Stimulated activated CD8-positive, alpha-beta memory T cell treated with anti-CD3 and anti-CD28 coated beads, Interleukin-2, amount 100 ng/mL, for 1 hour (primary cell): ENCODE results near the gene CTBP1.

ENCODE experiments used
- DNase-seq, 2 donors: peaks; one replicate each; pipeline ENCODE4 v3.0.0-alpha.2; 2020; ENCODE audit warnings: low read depth in 2 of 2

The CTBP1 gene

GRCh38 chr4:1175635-1176229 is 73.2 kb downstream of the CTBP1 start:
- DNase-seq: no peak

GRCh38 chr4:1174941-1175634 is 73.8 kb downstream of the CTBP1 start:
- no peak for DNase-seq

GRCh38 chr4:1172971-1173757 is 75.8 kb downstream of the CTBP1 start:
- DNase-seq: no peak

- DNase-seq: no peak
Measured at GRCh38 chr4:1172228-1172851, 76.6 kb downstream of the CTBP1 start, which contains the start of gene SPON2. SPON2 (minus strand) TSS chr4:1172583.

- peak in 1 of 2 donors; percentile 25 for DNase-seq
Measured at GRCh38 chr4:1171311-1172227, 77.4 kb downstream of the CTBP1 start.

GRCh38 chr4:1170976-1171310 is 78.0 kb downstream of the CTBP1 start:
- DNase-seq: no peak

- DNase-seq: no peak
Measured at GRCh38 chr4:1170156-1170975, 78.6 kb downstream of the CTBP1 start.

- no peak for DNase-seq
Measured at GRCh38 chr4:1169691-1170096, 79.2 kb downstream of the CTBP1 start.

GRCh38 chr4:1169171-1169671 is 79.7 kb downstream of the CTBP1 start:
- DNase-seq: no peak

GRCh38 chr4:1168191-1169101 is 80.5 kb downstream of the CTBP1 start:
- no peak for DNase-seq

GRCh38 chr4:1167244-1167949 is 81.5 kb downstream of the CTBP1 start:
- peak; percentile 75 to 83 for DNase-seq

GRCh38 chr4:1166509-1167243 is 82.3 kb downstream of the CTBP1 start:
- no peak for DNase-seq

- DNase-seq: no peak
Measured at GRCh38 chr4:1164956-1165545, 83.9 kb downstream of the CTBP1 start.

GRCh38 chr4:1164444-1164843 is 84.5 kb downstream of the CTBP1 start:
- no peak for DNase-seq

- DNase-seq: no peak
Measured at GRCh38 chr4:1164040-1164439, 84.9 kb downstream of the CTBP1 start.
